Calu3 (cell line): ENCODE measurements around the gene BTC. TPM values are rescaled to one million over a fixed set of nuclear protein-coding genes. Genes with fewer than 3 reads are reported as not detected.
"Not testable (repeated sequence)": the region's sequence is repeated elsewhere in the genome, so short reads cannot be mapped to it uniquely, and the experiment has no call there.

Experiments
- BruUV-seq: library from RNA; stranded (reverse); fragments of 400-500 nt; replicated peaks from 2 replicates; lab custom pipeline; 2021; lab: Mats Ljungman, UMichigan
- CTCF ChIA-PET: fragments of 300-600 bp; sonication (Branson Sonifier 250); formaldehyde crosslinking; loops from one replicate; lab custom pipeline; 2022; ENCODE audit warnings: antibody characterized with exemption; lab: Charles Lee
- DNase-seq: peaks from one replicate; pipeline ENCODE4 v3.0.0; 2022
- H3K27ac Mint-ChIP-seq: one replicate; pipeline ENCODE4 v1.8.0; 2022; ENCODE audit warnings: mixed read lengths; ENCODE audit not compliant: unreplicated experiment
- H3K27me3 Mint-ChIP-seq: one replicate; pipeline ENCODE4 v1.8.0; 2022; ENCODE audit warnings: mixed read lengths; ENCODE audit not compliant: unreplicated experiment
- H3K36me3 Mint-ChIP-seq: one replicate; pipeline ENCODE4 v1.8.0; 2022; ENCODE audit warnings: mild to moderate bottlenecking, moderate library complexity, mixed read lengths; ENCODE audit not compliant: insufficient read depth, unreplicated experiment
- H3K4me1 Mint-ChIP-seq: one replicate; pipeline ENCODE4 v1.8.0; 2022; ENCODE audit warnings: mild to moderate bottlenecking, low read depth, mixed read lengths; ENCODE audit not compliant: unreplicated experiment
- H3K4me3 Mint-ChIP-seq: one replicate; pipeline ENCODE4 v1.8.0; 2022; ENCODE audit warnings: mild to moderate bottlenecking, low read depth, moderate library complexity, mixed read lengths; ENCODE audit not compliant: unreplicated experiment
- H3K9me3 Mint-ChIP-seq: one replicate; pipeline ENCODE4 v1.8.0; 2022; ENCODE audit warnings: low read depth, mixed read lengths; ENCODE audit not compliant: unreplicated experiment
- CTCF ChIP-seq: fragments of 200-600 bp; IDR thresholded peaks from one replicate; pipeline ENCODE4 v1.8.0; 2022; ENCODE audit warnings: antibody characterized with exemption; ENCODE audit not compliant: unreplicated experiment
- intact Hi-C: fragments of 100-400 bp; cut with micrococcal nuclease; formaldehyde crosslinking; loops from one replicate; pipeline ENCODE4 v1.10.0; 2022; ENCODE audit not compliant: unreplicated experiment
- total RNA-seq: library from RNA; stranded (reverse); gene quantifications from 2 replicates; pipeline ENCODE4 v1.2.3, GENCODE V29; 2022

Gene BTC
- total RNA-seq, 1 experiment from 2014 or later: 8.1 TPM

- TF ChIP-seq CTCF: no peak
- no peaks in the 10 kb centered on the region for H3K36me3 Mint-ChIP-seq
- H3K4me1 Mint-ChIP-seq: peaks cover 9% of the 10 kb centered on the region
- no peak for DNase-seq
- H3K9me3 Mint-ChIP-seq: no peaks in the 10 kb centered on the region
- no peak overlapping the region for H3K27ac Mint-ChIP-seq
- H3K4me3 Mint-ChIP-seq: no peak overlapping the region
- CTCF ChIA-PET: no interaction called here
- intact Hi-C loops: no loop called here
- H3K27me3 Mint-ChIP-seq: peaks cover 37% of the 10 kb centered on the region
- no TSS peak for BruUV-seq
These were observed 28.9 kb upstream of the BTC start for GRCh38 chr4:74823194-74823593.

- CTCF ChIA-PET: no interaction called here
- Mint-ChIP-seq H3K27ac (no peak overlapping the region), H3K36me3 (no peaks in the 10 kb centered on the region), H3K4me1 (peaks cover 9% of the 10 kb centered on the region), H3K9me3 (no peaks in the 10 kb centered on the region), H3K4me3 (no peak overlapping the region), H3K27me3 (peaks cover 37% of the 10 kb centered on the region)
- DNase-seq: no peak
- no TSS peak for BruUV-seq
- TF ChIP-seq CTCF: no peak
- intact Hi-C loops: no loop called here
These were observed 28.3 kb upstream of the BTC start for GRCh38 chr4:74822603-74823002.

GRCh38 chr4:74821541-74821940 is 27.2 kb upstream of the BTC start:
- H3K4me1 Mint-ChIP-seq: peaks cover 9% of the 10 kb centered on the region
- BruUV-seq: no TSS peak
- no peak for TF ChIP-seq CTCF
- CTCF ChIA-PET: no interaction called here
- no peak overlapping the region for H3K4me3 Mint-ChIP-seq
- DNase-seq: no peak
- peaks cover 31% of the 10 kb centered on the region for H3K27me3 Mint-ChIP-seq
- H3K27ac Mint-ChIP-seq: no peak overlapping the region
- intact Hi-C loops: no loop called here
- no peaks in the 10 kb centered on the region for H3K36me3 Mint-ChIP-seq
- no peaks in the 10 kb centered on the region for H3K9me3 Mint-ChIP-seq

GRCh38 chr4:74814052-74814451 is 19.7 kb upstream of the BTC start:
- DNase-seq: no peak
- peaks cover 35% of the 10 kb centered on the region for H3K27me3 Mint-ChIP-seq
- intact Hi-C loops: no loop called here
- no peaks in the 10 kb centered on the region for H3K36me3 Mint-ChIP-seq
- no peak overlapping the region for H3K4me3 Mint-ChIP-seq
- no TSS peak for BruUV-seq
- H3K4me1 Mint-ChIP-seq: no peaks in the 10 kb centered on the region
- H3K9me3 Mint-ChIP-seq: peaks cover 2% of the 10 kb centered on the region
- TF ChIP-seq CTCF: no peak
- no peak overlapping the region for H3K27ac Mint-ChIP-seq
- CTCF ChIA-PET: no interaction called here

- BruUV-seq, H3K4me3 Mint-ChIP-seq, H3K9me3 Mint-ChIP-seq, H3K36me3 Mint-ChIP-seq, H3K27ac Mint-ChIP-seq, intact Hi-C loops, H3K4me1 Mint-ChIP-seq, CTCF ChIA-PET, DNase-seq: not testable (repeated sequence)
- H3K27me3 Mint-ChIP-seq: peaks cover 35% of the 10 kb centered on the region
These were observed 17.7 kb upstream of the BTC start for GRCh38 chr4:74812056-74812455.
